SIG-M5 treated with dmso at 0.1 percent for 504 hours (cell line): ENCODE measurements around the gene NOTO.
"Not testable (repeated sequence)": the region's sequence is repeated elsewhere in the genome, so short reads cannot be mapped to it uniquely, and the experiment has no call there.

Experiments used
- DNase-seq: peaks from one replicate; lab custom pipeline; 2025; ENCODE audit not compliant: unreplicated experiment; lab: John Stamatoyannopoulos, UW

NOTO gene

GRCh38 chr2:73197579-73197978 lies 4.8 kb upstream of the NOTO start:
- DNase-seq: no peak

GRCh38 chr2:73200281-73200680 lies 2.1 kb upstream of the NOTO start:
- DNase-seq: not testable (repeated sequence)

- DNase-seq: no peak
Measured at GRCh38 chr2:73203055-73203681, 794 bp downstream of the NOTO start.

GRCh38 chr2:73205611-73206010 lies 3.2 kb downstream of the NOTO start:
- no peak for DNase-seq

- no peak for DNase-seq
Measured at GRCh38 chr2:73208258-73208657, 5.9 kb downstream of the NOTO start.

- no peak for DNase-seq
Measured at GRCh38 chr2:73210019-73210418, 7.6 kb downstream of the NOTO start.

- DNase-seq: no peak
Measured at GRCh38 chr2:73210696-73211095, 8.3 kb downstream of the NOTO start.

- no peak for DNase-seq
Measured at GRCh38 chr2:73212098-73212447, 9.7 kb downstream of the NOTO start.

GRCh38 chr2:73212448-73213176 lies 10.2 kb downstream of the NOTO start:
- peak; percentile 79 for DNase-seq

GRCh38 chr2:73214120-73215035 lies 12.0 kb downstream of the NOTO start, which contains the start of gene SMYD5:
Gene SMYD5 (plus strand): TSS chr2:73214245. CDS start chr2:73214267, 22 bp downstream.
- peak; percentile 84 for DNase-seq

- no peak for DNase-seq
Measured at GRCh38 chr2:73215254-73215653, 12.9 kb downstream of the NOTO start.

GRCh38 chr2:73217160-73217559 lies 14.8 kb downstream of the NOTO start:
- DNase-seq: no peak

- DNase-seq: no peak
Measured at GRCh38 chr2:73217826-73218225, 15.5 kb downstream of the NOTO start.

GRCh38 chr2:73218298-73218697 lies 15.9 kb downstream of the NOTO start:
- no peak for DNase-seq

- DNase-seq: no peak
Measured at GRCh38 chr2:73223821-73224220, 21.4 kb downstream of the NOTO start.

GRCh38 chr2:73225513-73226360 lies 23.4 kb downstream of the NOTO start:
- DNase-seq: no peak

GRCh38 chr2:73227086-73227485 lies 24.7 kb downstream of the NOTO start:
- no peak for DNase-seq

- no peak for DNase-seq
Measured at GRCh38 chr2:73228631-73229030, 26.3 kb downstream of the NOTO start.

GRCh38 chr2:73232403-73233153 lies 30.2 kb downstream of the NOTO start:
- DNase-seq: peak; percentile 54
